GM12872 (cell line): ENCODE data around the gene RASAL3.

Experiments used
- CTCF ChIP-seq: IDR thresholded peaks from 3 replicates; pipeline ENCODE4 v1.5.1; 2011; ENCODE audit warnings: low read depth, mild to moderate bottlenecking, low read length, moderate library complexity; ENCODE audit not compliant: insufficient read depth

RASAL3 gene

GRCh38 chr19:15404097-15404779 lies 60.1 kb downstream of the RASAL3 start:
- TF ChIP-seq CTCF, result no peak

GRCh38 chr19:15403151-15403531 lies 61.2 kb downstream of the RASAL3 start:
- TF ChIP-seq CTCF, result no peak

- no peak for TF ChIP-seq CTCF
Observed at GRCh38 chr19:15402411-15403150, 61.8 kb downstream of the RASAL3 start.
